ENCODE results near the gene CARS2.
"Not testable (repeated sequence)": the region's sequence is repeated elsewhere in the genome, so short reads cannot be mapped to it uniquely, and the experiment has no call there.

The CARS2 gene

DNA sequence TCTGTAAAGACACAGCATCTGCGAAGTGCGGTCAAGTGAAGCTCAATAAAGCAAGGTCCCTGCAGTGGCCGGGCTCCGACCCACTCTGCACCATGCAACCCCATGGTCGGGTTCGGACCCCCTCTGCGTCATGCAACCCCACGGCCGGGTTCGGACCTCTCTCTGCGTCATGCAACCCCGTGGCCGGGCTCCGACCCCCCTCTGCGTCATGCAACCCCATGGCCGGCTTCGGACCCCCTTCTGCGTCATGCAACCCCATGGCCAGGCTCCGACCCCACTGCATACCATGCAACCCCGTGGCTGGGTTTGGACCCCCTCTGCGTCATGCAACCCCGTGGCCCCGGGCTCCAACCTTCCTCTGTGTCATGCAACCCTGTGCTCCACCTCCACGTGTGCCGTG is 43.8 kb downstream of the CARS2 start:
- H3K27me3 ChIP-seq (ENCODE audit: insufficient read depth, low read length): no peaks in the 10 kb centered on the region
- H3K9me3 ChIP-seq (ENCODE audit: insufficient read depth, low read depth, low read length): peaks cover 31% of the 10 kb centered on the region; the same call in 1 of the 2 replicates
- H3K27ac ChIP-seq (ENCODE audit: low read depth, low read length): no peak overlapping the region
- 96% methylated on average over 25 of the region's 25 CpGs for WGBS
- no peak overlapping the region for H3K4me3 ChIP-seq (ENCODE audit: low read length)
- peaks cover 85% of the 10 kb centered on the region for H3K36me3 ChIP-seq (ENCODE audit: insufficient read depth, low read length)
- H3K9ac ChIP-seq (ENCODE audit: low read depth, low read length): no peak overlapping the region
- H3K4me1 ChIP-seq (ENCODE audit: insufficient read depth, low read length): no peaks in the 10 kb centered on the region

DNA sequence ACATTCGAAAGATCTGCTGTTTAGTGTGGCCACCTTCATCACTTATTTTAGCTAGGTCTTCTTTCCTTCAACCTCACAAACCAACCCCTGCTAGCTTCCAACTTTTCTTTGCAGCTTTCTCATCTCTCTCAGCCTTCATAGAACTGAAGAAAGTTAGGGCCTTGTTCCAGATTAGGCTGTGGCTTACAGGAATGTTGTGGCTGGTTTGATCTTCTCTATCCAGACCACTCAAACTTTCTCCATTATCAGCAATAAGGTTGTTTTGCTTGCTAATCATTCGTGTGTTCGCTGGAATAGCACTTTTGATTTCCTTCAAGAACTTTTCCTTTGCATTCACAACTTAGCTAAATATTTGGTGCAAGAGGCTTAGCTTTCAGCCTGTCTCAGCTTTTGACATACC is 44.7 kb downstream of the CARS2 start:
- 97% methylated on average over 3 of the region's 3 CpGs for WGBS
- no peaks in the 10 kb centered on the region for H3K4me1 ChIP-seq (ENCODE audit: insufficient read depth, low read length)
- H3K27ac ChIP-seq (ENCODE audit: low read depth, low read length): no peak overlapping the region
- H3K9me3 ChIP-seq (ENCODE audit: insufficient read depth, low read depth, low read length): peaks cover 31% of the 10 kb centered on the region; the same call in 1 of the 2 replicates
- H3K27me3 ChIP-seq (ENCODE audit: insufficient read depth, low read length): no peaks in the 10 kb centered on the region
- H3K9ac ChIP-seq (ENCODE audit: low read depth, low read length): no peak overlapping the region
- peaks cover 77% of the 10 kb centered on the region for H3K36me3 ChIP-seq (ENCODE audit: insufficient read depth, low read length)
- H3K4me3 ChIP-seq (ENCODE audit: low read length): no peak overlapping the region

DNA sequence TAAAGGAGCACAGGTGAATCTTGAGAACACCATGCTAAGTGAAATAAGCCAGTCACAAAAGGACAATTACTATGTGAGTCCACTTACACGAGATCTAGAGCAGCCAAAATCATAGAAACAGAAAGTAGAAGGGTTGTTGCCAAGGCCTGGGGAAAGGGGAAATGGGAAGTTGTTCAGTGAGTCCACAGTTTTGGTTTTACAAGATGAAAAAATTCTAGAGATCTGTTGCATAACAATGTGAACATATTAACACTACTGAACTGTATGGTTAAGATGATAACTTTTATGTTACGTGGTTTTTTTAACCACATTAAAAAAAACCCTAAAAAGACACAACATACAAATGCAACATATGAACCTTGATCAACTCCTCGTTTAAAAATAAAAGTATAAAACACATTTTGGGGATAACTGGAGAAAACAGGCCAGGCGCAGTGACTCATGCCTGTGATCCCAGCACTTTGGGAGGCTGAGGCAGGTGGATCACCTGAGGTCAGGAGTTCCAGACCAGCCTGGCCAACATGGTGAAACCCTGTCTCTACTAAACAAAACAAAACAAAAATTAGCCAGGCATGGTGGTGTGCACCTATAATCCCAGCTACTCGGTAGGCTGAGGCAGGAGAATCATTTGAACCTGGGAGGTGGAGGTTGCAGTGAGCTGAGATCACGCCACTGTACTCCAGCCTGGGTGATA is 47.6 kb downstream of the CARS2 start:
- 97% methylated on average over 4 of the region's 6 CpGs for WGBS
- peaks cover 50% of the 10 kb centered on the region for H3K36me3 ChIP-seq (ENCODE audit: insufficient read depth, low read length)
- H3K9me3 ChIP-seq (ENCODE audit: insufficient read depth, low read depth, low read length): peaks cover 31% of the 10 kb centered on the region; the same call in 1 of the 2 replicates
- not testable (repeated sequence) for H3K4me1 ChIP-seq (ENCODE audit: insufficient read depth, low read length); H3K4me3 ChIP-seq (ENCODE audit: low read length); H3K9ac ChIP-seq (ENCODE audit: low read depth, low read length); H3K27ac ChIP-seq (ENCODE audit: low read depth, low read length); H3K27me3 ChIP-seq (ENCODE audit: insufficient read depth, low read length)

DNA sequence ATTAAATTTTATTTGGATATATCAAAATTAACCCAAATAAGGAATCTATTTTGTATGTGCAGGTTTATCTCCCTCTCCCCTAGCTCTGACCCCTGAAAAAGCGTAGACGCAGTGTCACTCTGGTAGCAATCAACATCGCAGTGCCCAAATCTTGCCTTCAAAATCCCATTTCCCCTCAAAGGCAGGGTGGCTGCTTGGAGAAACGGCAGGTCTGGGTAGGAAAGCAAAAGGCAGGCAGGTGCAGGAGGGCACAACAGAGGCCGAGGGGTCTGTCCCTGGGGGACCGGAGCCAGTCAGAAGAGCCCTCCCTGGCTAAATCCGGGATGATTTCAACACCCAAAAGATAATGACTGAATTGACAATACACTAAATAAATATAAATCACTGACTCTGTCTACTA is 48.7 kb downstream of the CARS2 start:
- no peak overlapping the region for H3K9ac ChIP-seq (ENCODE audit: low read depth, low read length)
- WGBS: 97% methylated on average over 7 of the region's 7 CpGs
- peaks cover 31% of the 10 kb centered on the region; the same call in 1 of the 2 replicates for H3K9me3 ChIP-seq (ENCODE audit: insufficient read depth, low read depth, low read length)
- no peaks in the 10 kb centered on the region for H3K27me3 ChIP-seq (ENCODE audit: insufficient read depth, low read length)
- H3K27ac ChIP-seq (ENCODE audit: low read depth, low read length): no peak overlapping the region
- H3K36me3 ChIP-seq (ENCODE audit: insufficient read depth, low read length): peaks cover 38% of the 10 kb centered on the region
- H3K4me1 ChIP-seq (ENCODE audit: insufficient read depth, low read length): no peaks in the 10 kb centered on the region
- H3K4me3 ChIP-seq (ENCODE audit: low read length): no peak overlapping the region

DNA sequence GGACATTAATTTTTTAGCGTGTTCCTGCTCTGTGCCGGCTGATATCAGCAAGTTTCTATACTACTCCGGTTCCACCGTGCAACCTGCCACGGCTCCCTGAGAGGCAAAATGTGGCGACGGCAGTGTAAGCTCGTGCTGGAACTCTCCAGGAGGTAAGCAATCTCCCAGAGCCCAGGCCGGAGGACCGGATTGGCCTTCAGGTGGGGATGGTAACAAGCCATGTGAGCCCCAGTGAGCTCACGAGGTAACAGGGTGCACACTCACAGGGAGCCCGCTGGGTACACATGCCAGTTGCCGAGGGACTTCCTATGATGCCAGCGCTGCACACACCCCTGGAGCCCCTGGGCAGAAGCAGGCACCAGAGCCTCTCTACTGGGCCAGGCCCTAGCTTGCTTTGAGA is 52.1 kb downstream of the CARS2 start:
- H3K4me1 ChIP-seq (ENCODE audit: insufficient read depth, low read length): no peaks in the 10 kb centered on the region
- H3K36me3 ChIP-seq (ENCODE audit: insufficient read depth, low read length): peaks cover 18% of the 10 kb centered on the region
- no peak overlapping the region for H3K27ac ChIP-seq (ENCODE audit: low read depth, low read length)
- H3K27me3 ChIP-seq (ENCODE audit: insufficient read depth, low read length): no peaks in the 10 kb centered on the region
- 0 out of 2 replicates have a peak, but pooled peaks cover 8% of the 10 kb centered on the region for H3K9me3 ChIP-seq (ENCODE audit: insufficient read depth, low read depth, low read length)
- no peak overlapping the region for H3K9ac ChIP-seq (ENCODE audit: low read depth, low read length)
- no peak overlapping the region for H3K4me3 ChIP-seq (ENCODE audit: low read length)
- 96% methylated on average over 14 of the region's 14 CpGs for WGBS

DNA sequence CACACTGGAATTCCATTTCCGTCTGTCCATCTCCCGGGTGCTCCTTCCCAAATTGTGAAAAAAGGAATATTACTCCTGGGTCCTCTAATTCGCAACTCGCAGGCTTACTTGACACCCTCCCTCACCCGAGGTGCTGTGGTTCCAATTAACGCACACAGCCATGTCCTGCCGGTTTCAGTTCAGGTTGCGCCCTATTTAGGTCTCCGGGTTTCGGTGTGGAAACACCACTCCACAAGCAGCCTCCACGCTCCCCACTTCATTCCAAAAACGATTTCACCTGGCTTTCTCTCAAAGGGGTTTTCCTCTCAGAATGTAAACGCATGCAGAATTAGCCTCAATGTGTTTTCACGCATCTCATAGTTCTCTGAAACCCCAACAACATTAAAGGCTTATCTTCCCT is 52.6 kb downstream of the CARS2 start:
- no peak overlapping the region for H3K4me3 ChIP-seq (ENCODE audit: low read length)
- H3K36me3 ChIP-seq (ENCODE audit: insufficient read depth, low read length): peaks cover 15% of the 10 kb centered on the region
- H3K27ac ChIP-seq (ENCODE audit: low read depth, low read length): no peak overlapping the region
- 85% methylated on average over 14 of the region's 14 CpGs for WGBS
- no peak overlapping the region for H3K9ac ChIP-seq (ENCODE audit: low read depth, low read length)
- H3K4me1 ChIP-seq (ENCODE audit: insufficient read depth, low read length): no peaks in the 10 kb centered on the region
- 0 out of 2 replicates have a peak, but pooled peaks cover 6% of the 10 kb centered on the region for H3K9me3 ChIP-seq (ENCODE audit: insufficient read depth, low read depth, low read length)
- H3K27me3 ChIP-seq (ENCODE audit: insufficient read depth, low read length): no peaks in the 10 kb centered on the region

DNA sequence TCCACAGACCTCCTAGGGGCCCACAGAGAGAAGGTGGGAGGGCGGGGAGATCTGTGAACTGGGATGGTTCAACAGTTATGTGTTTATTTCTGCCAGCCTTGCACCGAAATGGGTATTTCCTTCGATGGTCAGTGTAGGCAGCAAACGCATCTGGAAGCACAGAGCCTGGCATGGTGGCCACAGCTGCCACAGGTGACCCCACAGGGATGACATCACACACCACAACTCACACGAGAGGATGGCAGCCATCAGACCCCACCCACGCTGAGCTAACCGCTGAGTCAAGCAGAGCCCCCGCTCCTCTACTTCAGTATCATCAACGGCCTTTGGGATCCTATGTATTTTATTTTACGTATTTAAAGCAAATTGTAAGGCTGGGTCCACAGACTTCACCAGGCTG is 53.2 kb downstream of the CARS2 start:
- Histone ChIP-seq H3K27ac (ENCODE audit: low read depth, low read length) (no peak overlapping the region), H3K27me3 (ENCODE audit: insufficient read depth, low read length) (no peaks in the 10 kb centered on the region), H3K36me3 (ENCODE audit: insufficient read depth, low read length) (peaks cover 10% of the 10 kb centered on the region; the same call in 1 of the 2 replicates), H3K4me1 (ENCODE audit: insufficient read depth, low read length) (no peaks in the 10 kb centered on the region), H3K9ac (ENCODE audit: low read depth, low read length) (no peak overlapping the region), H3K4me3 (ENCODE audit: low read length) (no peak overlapping the region), H3K9me3 (ENCODE audit: insufficient read depth, low read depth, low read length) (0 out of 2 replicates have a peak, but pooled peaks cover under 1% of the 10 kb centered on the region)
- WGBS: 84% methylated on average over 8 of the region's 10 CpGs

DNA sequence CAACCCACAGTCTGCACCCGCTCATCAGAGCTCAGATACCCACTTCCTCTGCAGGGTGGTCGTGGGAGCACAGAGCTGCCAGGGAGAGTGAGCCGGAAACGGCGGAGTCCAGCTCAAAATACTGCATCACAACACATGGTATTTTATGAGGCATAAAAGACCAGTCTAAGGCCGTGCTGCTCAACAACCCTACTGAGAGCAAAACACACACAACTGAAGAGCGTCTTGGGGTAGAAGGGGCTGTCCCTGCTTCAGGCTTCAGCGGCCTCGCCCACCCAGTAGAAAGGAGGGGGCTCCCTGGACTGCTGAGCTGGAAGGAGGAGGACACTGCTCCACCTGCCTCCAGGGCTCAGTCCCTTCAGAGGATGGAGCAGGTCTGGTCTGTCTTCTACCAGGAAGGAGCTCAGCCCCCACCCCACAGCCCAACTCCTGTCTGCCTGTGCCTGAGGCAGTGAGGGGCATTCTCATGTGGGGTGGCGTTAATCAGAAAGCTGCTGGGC is 53.6 kb downstream of the CARS2 start:
- peaks cover 7% of the 10 kb centered on the region; the same call in 1 of the 2 replicates for H3K36me3 ChIP-seq (ENCODE audit: insufficient read depth, low read length)
- H3K9me3 ChIP-seq (ENCODE audit: insufficient read depth, low read depth, low read length): no peaks in the 10 kb centered on the region
- WGBS: 94% methylated on average over 10 of the region's 10 CpGs
- H3K4me1 ChIP-seq (ENCODE audit: insufficient read depth, low read length): no peaks in the 10 kb centered on the region
- H3K4me3 ChIP-seq (ENCODE audit: low read length): no peak overlapping the region
- no peak overlapping the region for H3K27ac ChIP-seq (ENCODE audit: low read depth, low read length)
- H3K9ac ChIP-seq (ENCODE audit: low read depth, low read length): no peak overlapping the region
- H3K27me3 ChIP-seq (ENCODE audit: insufficient read depth, low read length): no peaks in the 10 kb centered on the region

DNA sequence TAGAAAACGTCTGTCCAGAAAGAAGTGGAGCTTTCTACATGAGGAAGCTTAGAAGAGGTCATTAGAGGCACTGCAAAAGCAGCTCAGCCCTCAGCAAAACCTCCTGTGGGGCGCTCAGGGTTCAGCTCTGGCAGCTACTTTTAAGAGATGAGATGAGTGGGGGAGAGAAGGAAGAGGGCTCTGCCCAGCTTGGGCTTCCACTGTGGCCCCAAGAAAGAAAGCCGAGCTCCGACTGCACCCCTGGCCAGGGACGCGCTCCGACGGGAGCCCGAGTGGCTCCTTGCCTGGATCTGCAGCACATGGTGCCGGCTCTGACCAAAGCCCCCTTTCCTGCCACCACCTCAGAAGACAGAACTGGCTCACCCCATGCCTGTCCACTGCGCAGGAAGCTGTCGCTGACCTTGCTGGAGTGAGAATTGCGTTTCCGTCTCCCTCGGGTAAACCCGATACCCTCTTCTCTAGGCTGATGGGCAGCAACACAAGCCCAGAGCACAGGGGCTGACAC is 54.1 kb downstream of the CARS2 start:
- peaks cover 7% of the 10 kb centered on the region; the same call in 1 of the 2 replicates for H3K36me3 ChIP-seq (ENCODE audit: insufficient read depth, low read length)
- H3K4me3 ChIP-seq (ENCODE audit: low read length): no peak overlapping the region
- no peak overlapping the region for H3K27ac ChIP-seq (ENCODE audit: low read depth, low read length)
- H3K9me3 ChIP-seq (ENCODE audit: insufficient read depth, low read depth, low read length): no peaks in the 10 kb centered on the region
- no peak overlapping the region for H3K9ac ChIP-seq (ENCODE audit: low read depth, low read length)
- no peaks in the 10 kb centered on the region for H3K4me1 ChIP-seq (ENCODE audit: insufficient read depth, low read length)
- 92% methylated on average over 16 of the region's 16 CpGs for WGBS
- no peaks in the 10 kb centered on the region for H3K27me3 ChIP-seq (ENCODE audit: insufficient read depth, low read length)

DNA sequence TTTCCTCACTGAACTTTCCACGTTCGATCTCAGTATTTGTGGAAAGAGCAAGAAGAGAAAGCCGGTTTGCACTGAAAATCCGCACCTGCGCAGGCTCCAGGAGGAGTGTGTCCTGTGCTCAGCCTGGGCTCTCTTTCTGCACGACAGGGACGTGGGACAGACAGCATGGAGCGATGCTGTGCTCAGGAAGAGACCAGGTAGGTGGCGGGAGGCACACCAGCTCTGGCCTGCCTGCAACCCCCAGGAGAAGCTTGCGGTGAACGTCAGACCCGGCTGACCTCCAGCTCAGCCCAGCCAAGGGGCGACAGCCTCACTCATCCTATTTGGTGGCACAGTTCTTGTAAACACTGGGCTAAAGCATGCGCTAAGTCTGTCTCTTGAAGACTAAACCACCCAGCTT is 54.6 kb downstream of the CARS2 start:
- Histone ChIP-seq H3K4me3 (ENCODE audit: low read length) (no peak overlapping the region), H3K27me3 (ENCODE audit: insufficient read depth, low read length) (no peaks in the 10 kb centered on the region)
- 96% methylated on average over 14 of the region's 14 CpGs for WGBS

DNA sequence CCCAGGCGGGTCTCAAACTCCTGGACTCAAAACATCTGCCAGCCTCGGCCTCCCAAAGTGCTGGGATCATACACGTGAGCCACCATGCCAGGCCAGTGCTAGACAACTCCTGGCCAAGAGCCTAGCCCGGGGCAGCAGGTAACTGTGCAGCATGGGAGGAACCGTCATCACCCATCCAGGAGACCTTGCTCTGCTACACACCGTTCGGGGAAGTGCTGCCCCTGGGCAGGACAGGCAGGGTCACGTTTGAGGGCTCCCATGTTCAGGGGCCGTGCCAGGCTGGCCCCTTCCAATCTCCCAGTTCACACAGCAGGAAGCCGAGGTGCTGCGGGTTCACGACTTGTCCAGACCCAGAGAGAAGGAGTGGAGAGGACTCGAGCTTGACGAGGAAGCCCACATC is 55.5 kb downstream of the CARS2 start:
- Histone ChIP-seq H3K4me3 (ENCODE audit: low read length) (no peak overlapping the region), H3K9ac (ENCODE audit: low read depth, low read length) (no peak overlapping the region), H3K27me3 (ENCODE audit: insufficient read depth, low read length) (no peaks in the 10 kb centered on the region), H3K4me1 (ENCODE audit: insufficient read depth, low read length) (no peaks in the 10 kb centered on the region), H3K36me3 (ENCODE audit: insufficient read depth, low read length) (peaks cover 7% of the 10 kb centered on the region; the same call in 1 of the 2 replicates), H3K9me3 (ENCODE audit: insufficient read depth, low read depth, low read length) (no peaks in the 10 kb centered on the region), H3K27ac (ENCODE audit: low read depth, low read length) (no peak overlapping the region)
- WGBS: 94% methylated on average over 14 of the region's 14 CpGs

More for the DNA sequence above, 54.6 kb downstream of the CARS2 start:
- Histone ChIP-seq H3K4me1 (ENCODE audit: insufficient read depth, low read length) (no peaks in the 10 kb centered on the region), H3K36me3 (ENCODE audit: insufficient read depth, low read length) (peaks cover 7% of the 10 kb centered on the region; the same call in 1 of the 2 replicates), H3K27ac (ENCODE audit: low read depth, low read length) (no peak overlapping the region), H3K9me3 (ENCODE audit: insufficient read depth, low read depth, low read length) (no peaks in the 10 kb centered on the region), H3K9ac (ENCODE audit: low read depth, low read length) (no peak overlapping the region)

Measured in HUES64 (cell line).